DND-41 (cell line): ENCODE measurements around the gene ALDH16A1.

Source experiments
- ATAC-seq: fragments of 200-7000 bp; cut with Tn5 transposase; 3 replicates; pipeline ENCODE4 v1.9.1; 2021; ENCODE audit warnings: low read depth; ENCODE audit not compliant: insufficient read depth
- DNase-seq: peaks from one replicate; pipeline ENCODE4 v3.0.0-alpha.2; 2020
- H2AFZ ChIP-seq: 2 replicates; pipeline ENCODE4 v1.6.0; 2012; ENCODE audit warnings: low read depth, low read length
- H3K27ac ChIP-seq: 2 replicates; pipeline ENCODE4 v1.5.1; 2012; ENCODE audit warnings: low read length, inconsistent platforms
- H3K27me3 ChIP-seq: fragments of 200-600 bp; sonication (generic); 2 replicates; pipeline ENCODE4 v1.6.0; 2012; ENCODE audit warnings: low read length, mild to moderate bottlenecking, inconsistent platforms; ENCODE audit not compliant: insufficient read depth, poor library complexity
- H3K36me3 ChIP-seq: 2 replicates; pipeline ENCODE4 v1.5.1; 2012; ENCODE audit warnings: low read length, inconsistent platforms; ENCODE audit not compliant: insufficient read depth
- H3K4me1 ChIP-seq: 2 replicates; pipeline ENCODE4 v1.5.1; 2012; ENCODE audit warnings: mild to moderate bottlenecking, low read length; ENCODE audit not compliant: insufficient read depth
- H3K4me2 ChIP-seq: 2 replicates; pipeline ENCODE4 v1.6.0; 2012; ENCODE audit warnings: mild to moderate bottlenecking, moderate library complexity, low read length, inconsistent platforms; ENCODE audit not compliant: insufficient read depth
- H3K4me3 ChIP-seq, 2 experiments: fragments of 200-600 bp in 1 of 2; shearing (Covaris generic) in 1 of 2; 2 replicates each; pipeline ENCODE4 v1.5.1; 2012 to 2016; ENCODE audit warnings: inconsistent platforms in 2 of 2, low read length in 2 of 2, mild to moderate bottlenecking in 2 of 2, low read depth in 1 of 2, moderate library complexity in 1 of 2
- H3K79me2 ChIP-seq: 2 replicates; pipeline ENCODE4 v1.6.0; 2012; ENCODE audit warnings: low read length, inconsistent platforms; ENCODE audit not compliant: insufficient read depth
- H3K9ac ChIP-seq: 2 replicates; pipeline ENCODE4 v1.6.0; 2012; ENCODE audit warnings: low read depth, mild to moderate bottlenecking, inconsistent platforms, low read length, moderate library complexity
- H3K9me3 ChIP-seq: 2 replicates; pipeline ENCODE4 v1.5.1; 2012; ENCODE audit warnings: low read length, moderate library complexity, mild to moderate bottlenecking, inconsistent platforms; ENCODE audit not compliant: insufficient read depth, severe bottlenecking
- H4K20me1 ChIP-seq: 2 replicates; pipeline ENCODE4 v1.6.0; 2012; ENCODE audit warnings: low read length; ENCODE audit not compliant: insufficient read depth
- CTCF ChIP-seq: IDR thresholded peaks from 2 replicates; pipeline ENCODE4 v1.5.1; 2012; ENCODE audit warnings: borderline replicate concordance, low read length, moderate library complexity, mild to moderate bottlenecking; ENCODE audit not compliant: poor library complexity, severe bottlenecking; ENCODE audit errors: extremely low read depth
- EZH2 ChIP-seq: IDR thresholded peaks from 3 replicates; pipeline ENCODE4 v1.6.1; 2012; ENCODE audit warnings: borderline replicate concordance, low read depth, mild to moderate bottlenecking, moderate library complexity, low read length, inconsistent platforms; ENCODE audit not compliant: severe bottlenecking

ALDH16A1 gene

GRCh38 chr19:49440439-49441209, 12.4 kb upstream of the ALDH16A1 start:
- TF ChIP-seq EZH2 (no peak), CTCF (no peak)
- no peak overlapping the region for H3K27ac ChIP-seq
- no peaks in the 10 kb centered on the region for H3K36me3 ChIP-seq
- peaks cover 25% of the 10 kb centered on the region for H3K27me3 ChIP-seq
- no peak overlapping the region for H3K4me3 ChIP-seq
- H3K4me1 ChIP-seq = peaks cover 16% of the 10 kb centered on the region
- no peaks in the 10 kb centered on the region for H3K9me3 ChIP-seq
- no peak overlapping the region for H3K4me2 ChIP-seq
- ATAC-seq (no peak), DNase-seq (no peak)
- H3K79me2 ChIP-seq = no peaks in the 10 kb centered on the region
- no peak overlapping the region for H3K9ac ChIP-seq
- no peak overlapping the region for H2AFZ ChIP-seq
- H4K20me1 ChIP-seq = peaks cover 4% of the 10 kb centered on the region; the same call in 1 of the 2 replicates

- Histone ChIP-seq H3K4me2 (no peak within 1 kb of the TSS), H3K36me3 (no peaks in the 10 kb centered on the region), H3K27me3 (peaks cover 25% of the 10 kb centered on the region), H3K9ac (no peak within 1 kb of the TSS), H2AFZ (no peak within 1 kb of the TSS), H3K4me3 (no peak within 1 kb of the TSS), H3K9me3 (no peaks in the 10 kb centered on the region), H3K79me2 (no peaks in the 10 kb centered on the region), H3K4me1 (peaks cover 16% of the 10 kb centered on the region), H3K27ac (no peak within 1 kb of the TSS), H4K20me1 (peaks cover 4% of the 10 kb centered on the region; the same call in 1 of the 2 replicates)
- no peak for ATAC-seq
- DNase-seq = peak; percentile 30
- no peak for TF ChIP-seq EZH2
Observed at GRCh38 chr19:49441210-49441959, 11.6 kb upstream of the ALDH16A1 start, which contains the start of gene SLC17A7. TSS of gene SLC17A7 (minus strand) at chr19:49441527. CDS start at chr19:49441379, 148 bp downstream.

- no peak overlapping the region for H2AFZ ChIP-seq
- H3K4me1 ChIP-seq = peaks cover 16% of the 10 kb centered on the region
- peaks cover 23% of the 10 kb centered on the region for H3K27me3 ChIP-seq
- no peak overlapping the region for H3K4me3 ChIP-seq
- peaks cover 6% of the 10 kb centered on the region; the same call in 1 of the 2 replicates for H4K20me1 ChIP-seq
- ATAC-seq = no peak
- no peaks in the 10 kb centered on the region for H3K79me2 ChIP-seq
- no peak overlapping the region for H3K9ac ChIP-seq
- no peak overlapping the region for H3K27ac ChIP-seq
- H3K4me2 ChIP-seq = no peak overlapping the region
- no peaks in the 10 kb centered on the region for H3K9me3 ChIP-seq
- H3K36me3 ChIP-seq = peaks cover 5% of the 10 kb centered on the region
- TF ChIP-seq CTCF (no peak), EZH2 (no peak)
- no peak for DNase-seq
Observed at GRCh38 chr19:49441960-49442350, 11.1 kb upstream of the ALDH16A1 start.

- H3K9ac ChIP-seq = no peak overlapping the region
- peaks cover 9% of the 10 kb centered on the region for H3K36me3 ChIP-seq
- no peaks in the 10 kb centered on the region for H3K9me3 ChIP-seq
- peaks cover 22% of the 10 kb centered on the region for H3K27me3 ChIP-seq
- H4K20me1 ChIP-seq = peaks cover 10% of the 10 kb centered on the region
- DNase-seq (no peak), ATAC-seq (no peak)
- no peaks in the 10 kb centered on the region for H3K79me2 ChIP-seq
- TF ChIP-seq CTCF (no peak), EZH2 (no peak)
- no peak overlapping the region for H3K27ac ChIP-seq
- H3K4me2 ChIP-seq = no peak overlapping the region
- peaks cover 16% of the 10 kb centered on the region for H3K4me1 ChIP-seq
- H3K4me3 ChIP-seq = no peak overlapping the region
- H2AFZ ChIP-seq = no peak overlapping the region
Observed at GRCh38 chr19:49442354-49442753, 10.7 kb upstream of the ALDH16A1 start.
